Measurements from ENCODE around the gene KCTD13.

KCTD13 gene

GRCh38 chr16:29881050-29881449 is 45.0 kb downstream of the KCTD13 start (continued):
- TF ChIP-seq ZNF26 (tag by site-specific recombination; IDR thresholded peaks at IDR 0.05) (no peak), GLI2 (tag by site-specific recombination; IDR thresholded peaks at IDR 0.05; ENCODE audit: borderline replicate concordance, low read depth) (no peak), ZNF660 (tag by site-specific recombination; IDR thresholded peaks at IDR 0.05) (no peak), PBX3 (CRISPR knock-in tag; IDR thresholded peaks at IDR 0.05) (no peak), ZNF473 (tag by site-specific recombination; IDR thresholded peaks at IDR 0.05) (no peak), ZFHX2 (tag by site-specific recombination; conservative IDR thresholded peaks at IDR 0.05) (no peak), ZNF114 (tag by site-specific recombination; IDR thresholded peaks at IDR 0.05) (no peak), ZIC2 (tag by site-specific recombination; IDR thresholded peaks at IDR 0.05) (no peak), ZNF10 (tag by site-specific recombination; IDR thresholded peaks at IDR 0.05) (no peak), ZNF777 (tag by site-specific recombination; IDR thresholded peaks at IDR 0.05; ENCODE audit: borderline replicate concordance) (no peak)

- H3K36me3 ChIP-seq (ENCODE audit: control insufficient read depth in 2 of 2, insufficient read depth in 1 of 2, low read length in 2 of 2) = peaks cover 0 to 4% of the 10 kb centered on the region in 2 experiments; a peak in 1 of 3 replicates
- no peak overlapping the region for H3K27ac ChIP-seq (ENCODE audit: extremely low read depth, low read depth, low read length)
- CTCF ChIA-PET = interaction anchor here (1.3 to 1.8 kb wide), 2 partner anchors 29 to 74 kb away, joined by 5 to 9 read pairs; no protein-coding TSS in a partner anchor
- TF ChIP-seq ZNF488 (tag by site-specific recombination; IDR thresholded peaks at IDR 0.05) (no peak), ZNF660 (tag by site-specific recombination; IDR thresholded peaks at IDR 0.05) (no peak), ZNF324 (tag by site-specific recombination; IDR thresholded peaks at IDR 0.05) (no peak), SCRT2 (tag by site-specific recombination; IDR thresholded peaks at IDR 0.05) (no peak), ZBTB17 (tag by site-specific recombination; IDR thresholded peaks at IDR 0.05) (no peak), ZNF600 (tag by site-specific recombination; IDR thresholded peaks at IDR 0.05) (no peak), TSHZ1 (tag by site-specific recombination; IDR thresholded peaks at IDR 0.05; ENCODE audit: borderline replicate concordance) (no peak), ZNF580 (tag by site-specific recombination; IDR thresholded peaks at IDR 0.05) (no peak), ZNF629 (tag by site-specific recombination; IDR thresholded peaks at IDR 0.05) (no peak)
- no peaks in the 10 kb centered on the region for H3K4me1 ChIP-seq (ENCODE audit: control insufficient read depth, insufficient read depth, low read length)
- POLR2A ChIA-PET = interaction anchor here (1.8 kb wide), 1 partner anchor 10 kb away, joined by 7 read pairs; no protein-coding TSS in a partner anchor
- H3K4me3 ChIP-seq (ENCODE audit: low read depth, low read length) = no peak overlapping the region
- no peaks in the 10 kb centered on the region for H3K9me3 ChIP-seq (ENCODE audit: control insufficient read depth, insufficient read depth, low read depth, low read length)
Observed at GRCh38 chr16:29878172-29878571, 47.9 kb downstream of the KCTD13 start.
